Measurements from ENCODE around the gene HOXC13.

HOXC13 gene

DNA sequence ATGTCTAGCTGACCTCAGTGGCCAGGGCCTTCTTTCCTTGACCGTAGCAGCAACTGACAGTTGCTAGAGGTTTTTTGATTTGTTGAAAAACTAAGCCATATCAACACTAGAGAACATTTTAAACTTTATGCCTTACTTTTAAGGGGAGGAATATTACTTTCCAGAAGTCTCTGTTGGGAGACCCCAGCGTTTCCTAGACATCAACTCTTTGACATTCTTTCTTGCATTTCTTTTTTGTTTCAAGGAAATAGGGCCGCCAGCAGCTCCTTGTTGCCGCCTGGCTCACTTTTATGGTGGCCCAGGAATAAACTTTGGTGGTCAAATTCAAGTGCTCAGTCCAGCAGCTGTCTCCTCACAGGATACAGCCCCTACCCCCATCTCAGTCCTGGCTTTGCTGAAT lies 31.8 kb downstream of the HOXC13 start:
- DNase-seq = no peak

GRCh38 chr12:53971129-53971528 lies 32.5 kb downstream of the HOXC13 start:
- DNase-seq = no peak

DNA sequence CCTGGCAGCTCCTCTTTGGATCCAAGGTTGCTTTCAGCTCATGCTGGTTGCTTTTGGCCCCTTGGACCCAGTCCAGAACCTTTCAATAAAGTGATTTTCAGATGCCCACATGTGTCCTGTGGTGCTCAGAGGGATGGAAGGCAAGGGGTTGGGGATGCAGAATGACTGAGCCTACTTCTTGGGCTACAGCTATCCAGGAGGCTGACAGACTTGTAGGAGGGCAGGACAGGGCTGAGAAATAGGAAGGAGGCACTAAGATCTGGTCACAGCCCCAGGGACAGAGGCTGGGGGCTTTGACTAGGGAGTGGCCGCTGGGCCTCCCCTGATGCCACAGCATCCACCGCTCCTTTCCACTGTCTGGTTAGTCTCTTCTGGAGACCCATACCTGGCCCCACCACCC lies 33.1 kb downstream of the HOXC13 start:
- no peak for DNase-seq

- no peak for DNase-seq
Measured at GRCh38 chr12:53972152-53972702, 33.6 kb downstream of the HOXC13 start.

DNA sequence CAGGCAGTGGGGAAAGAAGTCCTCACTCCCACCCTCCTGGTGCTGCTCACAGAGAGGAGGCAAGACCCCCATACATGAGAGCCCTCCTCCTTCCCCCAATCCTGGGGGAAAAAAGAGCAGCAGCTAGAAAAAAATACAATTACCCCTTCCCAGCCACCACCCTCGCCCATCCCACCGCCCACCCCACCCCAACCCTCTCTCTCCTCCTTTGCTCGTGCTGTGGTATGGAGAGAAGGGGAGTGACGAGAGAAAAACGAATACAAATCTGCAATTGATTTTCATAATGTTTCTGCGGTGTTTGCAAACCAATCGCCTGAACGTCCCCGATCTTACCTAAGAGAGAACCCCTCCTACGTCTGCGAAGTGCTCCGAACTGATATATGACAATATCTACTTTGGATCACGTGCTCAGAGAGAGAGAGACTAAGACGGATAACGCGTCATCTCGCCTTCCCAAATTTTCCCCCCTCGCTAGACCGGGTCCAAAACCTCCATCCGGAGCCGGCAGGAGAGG lies 34.1 kb downstream of the HOXC13 start, which contains the start of gene HOXC11:
TSS of gene HOXC11 (plus strand) at position 405 of the 514 bp plus-strand sequence. CDS start 116 bp downstream, outside the sequence.
- no peak for DNase-seq

DNA sequence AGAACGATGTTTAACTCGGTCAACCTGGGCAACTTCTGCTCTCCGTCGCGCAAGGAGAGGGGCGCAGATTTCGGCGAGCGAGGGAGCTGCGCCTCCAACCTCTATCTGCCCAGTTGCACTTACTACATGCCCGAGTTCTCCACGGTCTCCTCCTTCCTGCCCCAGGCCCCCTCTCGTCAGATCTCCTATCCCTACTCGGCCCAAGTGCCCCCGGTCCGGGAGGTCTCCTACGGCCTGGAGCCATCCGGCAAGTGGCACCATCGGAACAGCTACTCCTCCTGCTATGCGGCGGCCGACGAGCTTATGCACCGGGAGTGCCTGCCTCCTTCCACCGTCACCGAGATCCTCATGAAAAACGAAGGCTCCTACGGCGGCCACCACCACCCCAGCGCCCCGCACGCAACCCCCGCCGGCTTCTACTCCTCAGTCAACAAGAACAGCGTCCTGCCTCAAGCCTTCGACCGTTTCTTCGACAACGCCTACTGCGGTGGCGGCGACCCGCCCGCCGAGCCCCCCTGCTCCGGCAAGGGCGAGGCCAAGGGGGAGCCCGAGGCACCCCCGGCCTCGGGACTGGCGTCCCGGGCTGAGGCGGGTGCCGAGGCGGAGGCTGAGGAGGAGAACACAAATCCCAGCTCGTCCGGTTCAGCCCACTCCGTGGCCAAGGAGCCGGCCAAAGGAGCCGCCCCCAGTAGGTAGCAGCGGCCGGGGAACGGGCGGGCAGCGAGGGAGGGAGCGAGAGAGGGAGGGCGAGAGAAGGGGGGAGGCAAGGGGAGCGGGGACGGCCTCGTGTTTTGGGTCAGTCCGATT lies 34.8 kb downstream of the HOXC13 start:
- DNase-seq = peak; percentile 86

- peak; percentile 84 for DNase-seq
Measured at GRCh38 chr12:53974084-53975063, 35.7 kb downstream of the HOXC13 start, which contains the start of gene HOTAIR. HOTAIR (minus strand) TSS chr12:53974954.

DNA sequence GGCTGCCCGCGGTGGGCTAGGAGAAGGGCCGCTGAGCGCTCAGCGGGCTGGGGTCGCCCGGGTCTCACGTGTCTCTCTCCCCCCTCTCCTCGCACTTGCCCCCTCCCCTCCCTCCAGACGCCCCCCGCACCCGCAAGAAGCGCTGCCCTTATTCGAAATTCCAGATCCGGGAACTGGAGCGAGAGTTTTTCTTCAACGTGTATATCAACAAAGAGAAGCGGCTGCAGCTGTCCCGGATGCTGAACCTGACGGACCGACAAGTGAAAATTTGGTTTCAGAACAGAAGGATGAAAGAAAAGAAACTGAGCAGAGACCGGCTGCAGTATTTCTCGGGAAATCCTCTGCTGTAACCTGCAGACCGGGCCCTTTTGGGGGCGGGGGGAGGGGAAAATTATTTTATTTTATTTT lies 36.4 kb downstream of the HOXC13 start:
- DNase-seq = no peak

DNA sequence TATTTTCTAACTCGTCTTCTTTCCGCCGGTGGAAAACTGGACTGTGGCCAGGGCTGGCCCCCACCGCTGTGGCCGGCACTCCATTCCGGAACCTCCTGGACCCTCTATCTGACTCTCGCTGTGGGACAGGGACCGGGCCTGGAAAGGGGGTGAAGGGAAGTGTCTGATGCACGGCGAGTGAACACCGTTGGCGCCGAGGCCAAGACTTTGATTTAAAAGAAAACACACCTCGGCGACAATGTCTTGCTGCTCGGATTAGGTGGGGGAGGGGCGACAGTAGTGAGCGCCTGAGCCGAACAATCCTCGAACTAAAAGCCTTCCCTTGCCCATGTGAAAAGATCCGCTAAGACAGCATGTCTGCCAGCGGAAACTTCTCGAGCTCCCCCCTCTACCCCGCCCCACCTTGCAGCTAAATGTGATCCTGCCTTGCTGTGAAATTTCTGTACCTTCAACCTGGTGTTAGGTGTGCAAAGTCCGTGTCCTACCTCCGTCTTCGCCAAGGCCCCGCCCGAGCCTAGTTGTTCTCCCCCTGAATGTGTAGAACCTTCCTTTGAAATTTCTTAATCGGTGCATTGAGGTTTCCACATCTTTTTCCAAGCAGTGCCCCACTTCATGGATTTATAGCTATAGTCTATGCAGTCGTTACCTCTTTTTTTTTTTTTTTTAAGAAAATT lies 37.0 kb downstream of the HOXC13 start:
- DNase-seq = peak; percentile 67

DNA sequence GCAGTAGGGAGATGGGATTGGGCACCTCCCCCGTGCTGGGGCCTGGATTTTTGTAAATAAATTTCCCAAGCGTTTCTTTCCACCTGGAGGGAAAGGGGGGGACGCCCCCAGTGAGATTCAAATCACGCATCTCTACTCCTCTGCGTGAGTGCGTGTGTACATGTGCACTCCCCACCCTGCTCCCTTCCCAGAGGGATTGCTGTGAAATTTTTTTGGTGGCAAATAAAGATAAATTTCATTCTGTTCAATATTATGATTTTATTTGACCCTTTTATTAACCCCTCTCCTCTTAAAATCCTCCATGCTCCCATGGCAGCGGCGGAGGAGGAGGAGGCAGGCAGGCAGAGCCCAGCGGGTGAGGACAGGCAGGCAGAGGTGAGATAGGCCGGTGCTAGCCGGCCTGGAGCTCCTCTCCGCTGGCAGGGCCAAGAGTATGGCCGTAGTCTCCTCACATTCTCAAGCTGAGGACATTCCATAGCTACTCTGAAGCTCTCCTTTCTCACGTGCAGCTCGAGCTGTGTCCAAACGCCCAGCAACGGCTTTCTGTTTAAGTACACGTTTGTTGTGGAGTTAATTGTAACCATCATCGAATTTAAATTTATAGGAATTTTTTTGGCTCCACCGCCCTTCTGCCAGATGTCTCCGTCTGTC lies 37.7 kb downstream of the HOXC13 start:
- DNase-seq = no peak

DNA sequence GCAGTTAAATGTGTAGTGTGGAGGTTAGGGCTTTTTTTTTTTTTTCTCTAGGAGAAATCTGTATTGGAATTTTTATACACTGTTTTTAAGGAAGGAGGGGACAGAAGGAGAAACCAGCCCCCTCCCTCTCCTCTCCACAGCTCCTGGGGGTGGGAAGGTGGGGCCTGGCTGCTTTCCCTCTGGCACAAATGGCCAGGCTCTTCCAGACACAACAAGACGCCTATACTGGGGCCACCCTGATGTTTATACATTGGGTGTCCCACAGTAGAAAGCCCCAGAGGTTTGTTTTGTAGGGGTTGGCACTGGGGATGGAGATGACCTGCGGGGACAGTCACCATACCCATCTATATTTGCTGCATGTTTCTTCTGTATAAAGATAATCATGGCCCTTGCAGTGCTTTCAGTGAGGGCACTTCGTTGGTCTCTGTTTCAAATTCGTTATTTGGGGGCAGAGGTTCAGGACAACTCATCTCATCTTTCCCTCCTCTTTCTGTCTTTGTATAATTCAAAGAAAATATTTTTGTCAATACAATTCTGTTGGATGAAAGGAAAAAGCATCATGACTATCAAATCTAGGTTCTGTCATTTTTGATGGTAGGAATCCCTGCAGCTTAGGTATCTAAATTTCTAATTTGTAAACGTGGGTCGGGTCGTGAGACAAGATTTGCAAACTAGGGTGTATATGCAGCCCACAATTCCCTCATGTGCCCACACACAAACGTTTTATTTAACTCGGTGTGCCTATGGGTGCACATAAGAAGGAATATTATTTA lies 38.4 kb downstream of the HOXC13 start:
- DNase-seq = no peak

DNA sequence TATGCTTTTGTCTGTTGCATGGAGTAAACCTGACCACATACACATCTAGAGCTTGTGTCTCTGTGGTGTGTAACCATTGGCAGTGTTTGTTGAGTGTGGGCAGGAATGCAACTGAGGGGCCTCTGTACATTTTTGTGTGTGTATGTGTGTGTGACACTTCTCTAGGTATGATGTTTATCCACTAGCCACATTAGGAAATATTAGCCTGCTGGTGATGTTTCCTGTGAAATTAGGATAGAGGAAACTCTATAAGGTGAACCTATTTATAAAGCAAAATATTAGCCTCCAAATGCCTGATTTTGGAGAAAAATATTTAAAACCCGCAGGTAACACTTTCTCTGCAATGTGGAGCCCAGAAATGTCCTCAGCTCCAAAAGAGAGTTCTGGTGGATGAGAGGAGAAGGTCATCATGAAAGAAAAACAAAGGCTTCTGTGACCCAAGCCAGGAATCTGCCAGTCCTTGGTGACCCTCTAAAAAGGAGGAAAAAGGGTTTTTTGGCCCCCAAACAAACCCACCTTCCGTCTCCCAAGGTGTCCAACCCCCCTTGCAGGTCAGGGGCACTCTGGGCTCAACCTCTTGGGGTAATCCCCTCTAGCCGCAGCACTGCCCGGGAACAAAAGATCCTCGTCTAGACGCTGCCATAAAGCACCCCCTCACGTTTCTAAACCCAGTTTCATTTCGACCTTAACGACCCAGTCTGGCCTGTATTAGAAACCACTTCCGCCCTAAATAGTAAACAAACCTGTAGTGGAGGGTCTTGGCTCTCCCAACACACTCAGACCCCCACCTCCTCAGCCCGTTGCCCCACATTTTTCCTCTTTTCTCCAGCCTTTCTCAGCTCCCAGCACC lies 39.2 kb downstream of the HOXC13 start:
- DNase-seq = no peak

GRCh38 chr12:53978477-53979356 lies 40.1 kb downstream of the HOXC13 start:
- DNase-seq = no peak

DNA sequence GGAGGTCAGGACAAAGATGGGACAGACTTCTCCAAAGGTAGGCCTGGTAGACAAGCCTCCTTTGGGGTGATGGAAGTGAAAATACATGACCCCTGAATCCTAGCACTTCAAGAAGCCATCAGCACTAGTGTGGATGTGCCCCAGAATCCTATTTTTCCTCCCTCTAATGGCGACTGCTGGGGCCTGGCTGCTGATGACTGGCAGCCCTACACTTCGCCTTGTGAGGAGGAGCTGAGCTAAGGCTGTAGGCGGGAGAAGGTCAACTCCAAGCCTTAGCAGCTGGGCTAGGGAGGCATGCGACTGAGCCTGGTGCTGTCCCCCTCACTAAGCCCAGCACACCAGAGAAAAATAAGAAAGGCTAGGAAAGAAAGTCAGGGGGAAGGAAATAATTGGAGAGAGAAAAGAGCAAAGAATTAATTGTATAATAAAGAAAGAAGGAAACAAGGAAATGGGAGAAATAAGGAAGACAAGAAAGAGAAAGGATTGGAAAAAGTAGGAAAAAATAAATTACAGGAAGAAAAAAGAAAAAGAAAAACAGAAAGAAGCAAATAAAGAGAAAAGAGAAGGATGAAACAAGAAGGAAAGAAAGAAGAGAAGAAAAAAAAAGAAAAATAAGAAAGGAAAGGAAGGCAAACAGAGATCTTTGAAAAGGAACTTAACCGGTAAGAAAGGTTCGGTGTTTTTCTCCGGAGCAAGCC lies 41.6 kb downstream of the HOXC13 start:
- DNase-seq = no peak

GRCh38 chr12:53980802-53981496 lies 42.3 kb downstream of the HOXC13 start:
- DNase-seq = peak; percentile 83

DNA sequence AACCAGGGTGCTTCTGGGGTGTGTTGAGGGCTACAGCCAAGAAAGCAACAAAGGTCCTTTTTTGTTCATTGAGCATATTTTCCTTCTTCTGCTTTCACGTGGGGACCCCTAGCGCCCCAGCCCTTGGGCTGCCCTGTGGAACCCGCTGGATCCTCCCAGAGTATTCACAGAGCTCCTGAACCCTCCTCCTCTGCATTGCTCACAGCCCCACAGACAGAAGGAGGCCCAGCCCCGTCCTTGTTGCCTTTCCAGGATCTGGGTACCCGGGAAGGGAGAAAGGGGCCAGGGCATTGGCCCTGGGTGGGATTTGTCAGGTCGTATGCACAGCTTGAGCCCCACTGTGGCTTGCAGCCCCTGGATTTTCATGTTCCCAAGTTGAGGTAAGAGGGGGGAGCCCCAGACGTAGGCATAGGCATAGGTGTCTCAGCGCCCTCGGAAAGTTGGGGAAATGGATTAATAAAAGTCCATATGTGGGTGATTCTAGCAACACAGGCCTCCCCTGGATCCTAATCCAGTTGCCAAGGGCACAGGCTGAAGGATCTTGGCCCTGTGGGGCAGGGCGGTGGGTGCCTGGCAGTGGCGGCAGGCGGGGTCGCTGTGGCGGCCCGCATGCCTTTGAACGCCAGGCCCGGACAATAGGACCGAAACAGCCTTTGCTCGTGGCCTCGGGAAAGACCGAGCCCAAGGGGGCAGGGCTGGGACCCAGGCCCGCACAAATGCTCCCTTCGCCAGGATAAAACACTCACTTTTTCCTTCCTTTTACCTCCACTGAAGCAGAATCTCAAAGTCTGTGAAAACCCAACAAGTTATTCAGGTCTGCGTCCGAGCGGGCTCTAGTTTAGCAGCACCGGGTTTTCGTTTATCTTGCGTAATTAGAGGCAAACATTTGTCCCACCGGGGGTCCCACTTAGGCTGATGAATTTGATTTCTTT lies 43.3 kb downstream of the HOXC13 start:
- peak; percentile 89 for DNase-seq
